ENCODE measurements around the gene ZC3H18. TPM values are rescaled to one million over a fixed set of nuclear protein-coding genes. Genes with fewer than 3 reads are reported as not detected.

ZC3H18 gene
- total RNA-seq, 1 experiment from 2014 or later = 11.8 TPM

DNA sequence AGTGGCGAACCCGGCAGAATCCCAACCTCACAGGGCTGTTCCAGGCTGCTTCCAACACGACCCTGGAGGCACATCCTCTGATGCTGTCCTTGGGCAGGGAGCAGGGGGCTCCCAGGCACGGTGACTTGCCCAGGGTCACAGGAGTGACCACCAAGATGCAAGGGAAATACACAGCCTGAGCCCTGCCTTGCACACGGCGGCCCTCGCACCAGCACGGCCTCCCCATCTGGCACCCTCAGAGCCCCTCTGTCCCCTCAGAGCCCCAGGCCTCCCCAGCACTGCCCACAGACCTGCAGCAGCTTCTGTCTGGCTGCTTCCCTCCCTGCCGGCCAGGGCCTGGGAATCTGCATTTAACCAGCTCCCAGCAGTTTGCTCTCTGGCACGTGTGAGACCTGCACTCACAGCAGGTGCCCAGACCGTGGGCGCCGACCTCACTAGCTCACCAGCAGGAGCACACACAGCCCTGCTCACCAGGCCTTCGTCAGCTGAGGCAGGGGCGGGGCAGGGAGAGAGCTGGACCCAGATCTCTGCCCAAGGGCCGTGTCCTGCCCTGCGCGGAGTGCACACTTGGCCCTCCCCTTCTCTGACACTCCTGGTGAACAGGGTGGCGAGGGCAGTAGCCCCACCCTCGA, 29.7 kb upstream of the ZC3H18 start:
- ATAC-seq = no peak
- ChIA-PET POLR2A (ENCODE audit: unreplicated experiment) (no interaction called here), CTCF (interaction anchor here (0.7 kb wide), 1 partner anchor 20 kb away, joined by 7 read pairs; no protein-coding TSS in a partner anchor)
- H3K27me3 ChIP-seq (ENCODE audit: low read length) = peaks cover 12% of the 10 kb centered on the region
- intact Hi-C loops (cut with micrococcal nuclease) = no loop called here
- no peaks in the 10 kb centered on the region for H3K36me3 ChIP-seq (ENCODE audit: low read depth, low read length)
- no peak overlapping the region for H3K27ac ChIP-seq (ENCODE audit: low read length)
- H3K9ac ChIP-seq (ENCODE audit: low read length) = no peak overlapping the region
- H3K9me2 ChIP-seq (replicated peaks; ENCODE audit: low read length) = no peaks in the 10 kb centered on the region
- no peak overlapping the region for H3K4me2 ChIP-seq (ENCODE audit: low read length)
- no peak overlapping the region for H3K4me3 ChIP-seq (ENCODE audit: low read length)
- peaks cover 1% of the 10 kb centered on the region; the same call in 1 of the 2 replicates for H3K79me2 ChIP-seq (ENCODE audit: low read length)
- no peaks in the 10 kb centered on the region for H3K4me1 ChIP-seq (ENCODE audit: insufficient read depth, low read length)
- no peaks in the 10 kb centered on the region for H3F3A ChIP-seq (ENCODE audit: low read length, unreplicated experiment)
- H3K9me3 ChIP-seq (ENCODE audit: low read length) = no peaks in the 10 kb centered on the region
- no peak for DNase-seq
- TF ChIP-seq, protein P1, sequence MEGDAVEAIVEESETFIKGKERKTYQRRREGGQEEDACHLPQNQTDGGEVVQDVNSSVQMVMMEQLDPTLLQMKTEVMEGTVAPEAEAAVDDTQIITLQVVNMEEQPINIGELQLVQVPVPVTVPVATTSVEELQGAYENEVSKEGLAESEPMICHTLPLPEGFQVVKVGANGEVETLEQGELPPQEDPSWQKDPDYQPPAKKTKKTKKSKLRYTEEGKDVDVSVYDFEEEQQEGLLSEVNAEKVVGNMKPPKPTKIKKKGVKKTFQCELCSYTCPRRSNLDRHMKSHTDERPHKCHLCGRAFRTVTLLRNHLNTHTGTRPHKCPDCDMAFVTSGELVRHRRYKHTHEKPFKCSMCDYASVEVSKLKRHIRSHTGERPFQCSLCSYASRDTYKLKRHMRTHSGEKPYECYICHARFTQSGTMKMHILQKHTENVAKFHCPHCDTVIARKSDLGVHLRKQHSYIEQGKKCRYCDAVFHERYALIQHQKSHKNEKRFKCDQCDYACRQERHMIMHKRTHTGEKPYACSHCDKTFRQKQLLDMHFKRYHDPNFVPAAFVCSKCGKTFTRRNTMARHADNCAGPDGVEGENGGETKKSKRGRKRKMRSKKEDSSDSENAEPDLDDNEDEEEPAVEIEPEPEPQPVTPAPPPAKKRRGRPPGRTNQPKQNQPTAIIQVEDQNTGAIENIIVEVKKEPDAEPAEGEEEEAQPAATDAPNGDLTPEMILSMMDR (conservative IDR thresholded peaks at IDR 0.05; ENCODE audit: low read depth, low read length) = no peak
- no TSS peak for BruUV-seq (replicated peaks)
- no peak overlapping the region for H2AFZ ChIP-seq (ENCODE audit: low read length)
- H4K20me1 ChIP-seq (ENCODE audit: low read length) = no peaks in the 10 kb centered on the region

DNA sequence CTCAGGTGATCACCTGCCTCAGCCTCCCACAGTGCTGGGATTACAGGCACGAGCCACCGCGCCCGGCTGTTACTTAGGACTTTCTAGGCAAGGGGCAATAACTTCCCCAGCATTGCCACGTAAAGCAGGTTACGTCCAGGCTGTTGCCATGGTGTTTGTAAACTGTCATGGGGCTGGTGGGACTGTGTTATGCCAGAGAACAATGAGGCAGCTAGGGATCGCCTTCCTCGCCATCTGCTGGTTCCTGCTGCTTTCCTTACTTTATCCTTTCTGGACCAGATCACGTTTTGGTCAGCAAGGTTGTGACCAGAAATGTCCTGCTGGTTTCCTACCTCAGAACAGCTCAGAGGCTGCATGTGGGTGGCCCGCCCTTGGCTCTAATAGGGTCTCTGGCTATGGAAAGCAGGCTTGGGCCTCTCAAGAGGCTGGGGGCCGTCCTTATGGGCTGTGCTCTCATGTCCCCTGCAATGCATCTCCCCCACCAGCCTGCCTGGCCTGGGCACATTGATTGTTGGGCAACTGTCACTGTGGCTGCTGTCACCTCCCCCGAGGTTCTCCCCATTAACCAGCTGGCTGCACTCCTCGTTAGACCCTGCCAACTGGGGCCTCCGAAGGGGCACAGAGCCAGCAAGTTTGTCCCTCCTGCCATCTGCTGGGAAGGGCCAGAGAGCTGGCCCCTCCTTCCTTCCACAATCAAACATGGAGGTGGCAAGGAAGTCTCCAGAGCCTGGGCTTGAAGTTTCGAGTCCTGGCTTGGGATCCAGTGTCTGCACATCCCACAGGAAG, 28.2 kb upstream of the ZC3H18 start:
- no peaks in the 10 kb centered on the region for H3K79me2 ChIP-seq (ENCODE audit: low read length)
- no peak overlapping the region for H3K4me2 ChIP-seq (ENCODE audit: low read length)
- intact Hi-C loops (cut with micrococcal nuclease) = no loop called here
- no peak overlapping the region for H3K9ac ChIP-seq (ENCODE audit: low read length)
- no peaks in the 10 kb centered on the region for H3K9me3 ChIP-seq (ENCODE audit: low read length)
- no peaks in the 10 kb centered on the region for H3K4me1 ChIP-seq (ENCODE audit: insufficient read depth, low read length)
- peaks cover 23% of the 10 kb centered on the region for H3K27me3 ChIP-seq (ENCODE audit: low read length)
- ChIA-PET POLR2A (ENCODE audit: unreplicated experiment) (no interaction called here), CTCF (no interaction called here)
- H3F3A ChIP-seq (ENCODE audit: low read length, unreplicated experiment) = no peaks in the 10 kb centered on the region
- no peak overlapping the region for H2AFZ ChIP-seq (ENCODE audit: low read length)
- no peaks in the 10 kb centered on the region for H3K36me3 ChIP-seq (ENCODE audit: low read depth, low read length)
- no peak overlapping the region for H3K27ac ChIP-seq (ENCODE audit: low read length)
- TF ChIP-seq, protein P1 (conservative IDR thresholded peaks at IDR 0.05; ENCODE audit: low read depth, low read length) = no peak
- no peak for TF ChIP-seq EZH2phosphoT487 (IDR thresholded peaks at IDR 0.05; ENCODE audit: borderline replicate concordance, low read length)
- no peaks in the 10 kb centered on the region for H3K9me2 ChIP-seq (replicated peaks; ENCODE audit: low read length)
- H4K20me1 ChIP-seq (ENCODE audit: low read length) = no peaks in the 10 kb centered on the region
- BruUV-seq (replicated peaks) = no TSS peak
- ATAC-seq = no peak
- DNase-seq = no peak
- no peak overlapping the region for H3K4me3 ChIP-seq (ENCODE audit: low read length)

DNA sequence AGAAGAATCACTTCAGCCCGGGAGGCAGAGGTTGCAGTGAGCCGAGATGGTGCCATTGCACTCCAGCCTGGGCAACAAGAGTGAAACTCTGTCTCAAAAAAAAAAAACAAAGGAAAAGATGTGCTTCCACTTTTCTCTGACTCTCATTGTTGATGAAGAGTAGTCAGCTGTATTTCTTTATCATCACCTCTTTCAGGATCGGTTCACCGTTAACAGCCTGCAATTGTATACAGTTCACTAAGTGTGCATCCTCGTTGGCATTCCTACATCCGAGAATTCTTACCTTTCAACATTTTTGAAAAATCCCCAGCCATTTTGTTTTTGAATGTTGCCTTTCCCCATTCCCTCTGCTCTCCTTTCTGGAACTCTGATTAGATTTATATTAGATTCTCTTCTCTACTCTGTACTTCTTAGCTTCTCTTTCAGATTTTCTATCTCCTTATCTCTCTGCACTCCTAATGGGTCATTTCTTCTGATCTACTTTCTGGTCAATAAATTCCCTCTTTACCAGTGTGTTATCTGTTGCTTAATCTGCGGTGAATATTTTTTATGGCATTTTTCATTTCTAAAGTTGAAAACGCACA, 26.9 kb upstream of the ZC3H18 start:
- Histone ChIP-seq H3K4me3 (ENCODE audit: low read length) (no peak overlapping the region), H2AFZ (ENCODE audit: low read length) (no peak overlapping the region), H3K9me3 (ENCODE audit: low read length) (no peaks in the 10 kb centered on the region), H3K27me3 (ENCODE audit: low read length) (peaks cover 29% of the 10 kb centered on the region), H3K9ac (ENCODE audit: low read length) (no peak overlapping the region), H3K27ac (ENCODE audit: low read length) (no peak overlapping the region), H3K36me3 (ENCODE audit: low read depth, low read length) (no peaks in the 10 kb centered on the region), H3K9me2 (replicated peaks; ENCODE audit: low read length) (no peaks in the 10 kb centered on the region), H3K79me2 (ENCODE audit: low read length) (no peaks in the 10 kb centered on the region), H3K4me1 (ENCODE audit: insufficient read depth, low read length) (no peaks in the 10 kb centered on the region), H3F3A (ENCODE audit: low read length, unreplicated experiment) (no peaks in the 10 kb centered on the region), H3K4me2 (ENCODE audit: low read length) (no peak overlapping the region), H4K20me1 (ENCODE audit: low read length) (no peaks in the 10 kb centered on the region)
- TF ChIP-seq, protein P1 (conservative IDR thresholded peaks at IDR 0.05; ENCODE audit: low read depth, low read length) = no peak
- no peak for TF ChIP-seq EZH2phosphoT487 (IDR thresholded peaks at IDR 0.05; ENCODE audit: borderline replicate concordance, low read length)
- no peak for TF ChIP-seq EZH2 (IDR thresholded peaks at IDR 0.05; ENCODE audit: low read length, unreplicated experiment)
- no peak for DNase-seq
- ChIA-PET CTCF (no interaction called here), POLR2A (ENCODE audit: unreplicated experiment) (no interaction called here)
- intact Hi-C loops (cut with micrococcal nuclease) = no loop called here
- no TSS peak for BruUV-seq (replicated peaks)
- no peak for ATAC-seq
